ENCODE data around the gene FUS. TPM values are rescaled to one million over a fixed set of nuclear protein-coding genes. Genes with fewer than 3 reads are reported as not detected.

The FUS gene
- total RNA-seq, 1 donor from 2014 or later, result 72.4 TPM

- no peak for DNase-seq (ENCODE audit: low read depth)
Measured at GRCh38 chr16:31202414-31203375, 22.8 kb downstream of the FUS start, which contains the start of gene PYCARD. Gene PYCARD (minus strand): TSS chr16:31202760. CDS start chr16:31202690, 70 bp downstream.

- DNase-seq (ENCODE audit: low read depth), result no peak
Measured at GRCh38 chr16:31204871-31205666, 25.1 kb downstream of the FUS start.

- DNase-seq (ENCODE audit: low read depth), result no peak
Measured at GRCh38 chr16:31206776-31207175, 26.8 kb downstream of the FUS start.

GRCh38 chr16:31213342-31213741 is 33.4 kb downstream of the FUS start:
- DNase-seq (ENCODE audit: low read depth), result no peak

GRCh38 chr16:31213877-31214707 is 34.2 kb downstream of the FUS start, which contains the start of gene TRIM72:
Gene TRIM72 (plus strand): TSS chr16:31214119. CDS start chr16:31214739, 620 bp downstream.
- no peak for DNase-seq (ENCODE audit: low read depth)

GRCh38 chr16:31214708-31215286 is 34.9 kb downstream of the FUS start:
- no peak for DNase-seq (ENCODE audit: low read depth)

- peak; percentile 14 for DNase-seq (ENCODE audit: low read depth)
Measured at GRCh38 chr16:31215287-31216162, 35.6 kb downstream of the FUS start.

GRCh38 chr16:31216422-31217135 is 36.6 kb downstream of the FUS start, which contains the start of gene PYDC1:
Gene PYDC1 (minus strand): TSS chr16:31217135. CDS start chr16:31217028, 107 bp downstream.
- DNase-seq (ENCODE audit: low read depth), result no peak

GRCh38 chr16:31217136-31217530 is 37.2 kb downstream of the FUS start:
- no peak for DNase-seq (ENCODE audit: low read depth)

GRCh38 chr16:31219154-31219741 is 39.3 kb downstream of the FUS start:
- no peak for DNase-seq (ENCODE audit: low read depth)

GRCh38 chr16:31221357-31222160 is 41.6 kb downstream of the FUS start:
- DNase-seq (ENCODE audit: low read depth), result no peak

GRCh38 chr16:31223044-31223443 is 43.1 kb downstream of the FUS start:
- no peak for DNase-seq (ENCODE audit: low read depth)

GRCh38 chr16:31224092-31224955 is 44.4 kb downstream of the FUS start:
- DNase-seq (ENCODE audit: low read depth), result no peak

- no peak for DNase-seq (ENCODE audit: low read depth)
Measured at GRCh38 chr16:31225193-31225592, 45.3 kb downstream of the FUS start.

- no peak for DNase-seq (ENCODE audit: low read depth)
Measured at GRCh38 chr16:31228206-31228605, 48.3 kb downstream of the FUS start.

GRCh38 chr16:31229501-31229900 is 49.6 kb downstream of the FUS start:
- no peak for DNase-seq (ENCODE audit: low read depth)

- DNase-seq (ENCODE audit: low read depth), result no peak
Measured at GRCh38 chr16:31238041-31238440, 58.1 kb downstream of the FUS start.
